ENCODE results near the gene TOLLIP. TPM values are rescaled to one million over a fixed set of nuclear protein-coding genes. Genes with fewer than 3 reads are reported as not detected.
"Not testable (repeated sequence)": the region's sequence is repeated elsewhere in the genome, so short reads cannot be mapped to it uniquely, and the experiment has no call there.

Gene TOLLIP
- total RNA-seq, 2 donors from 2014 or later = 32.9 to 34.1 TPM

- Mint-ChIP-seq H3K27me3 (ENCODE audit: low read depth) (no peaks in the 10 kb centered on the region), H3K27ac (no peak overlapping the region), H3K4me3 (no peak overlapping the region), H3K9me3 (no peaks in the 10 kb centered on the region), H3K36me3 (ENCODE audit: insufficient read depth in 2 of 2) (peaks cover 1 to 3% of the 10 kb centered on the region in 2 donors), H3K4me1 (ENCODE audit: low read depth) (no peaks in the 10 kb centered on the region)
- ATAC-seq (replicated peaks in 1 of 2) (no peak), DNase-seq (no peak)
Observed at GRCh38 chr11:1276041-1276790, 33.2 kb downstream of the TOLLIP start.

DNA sequence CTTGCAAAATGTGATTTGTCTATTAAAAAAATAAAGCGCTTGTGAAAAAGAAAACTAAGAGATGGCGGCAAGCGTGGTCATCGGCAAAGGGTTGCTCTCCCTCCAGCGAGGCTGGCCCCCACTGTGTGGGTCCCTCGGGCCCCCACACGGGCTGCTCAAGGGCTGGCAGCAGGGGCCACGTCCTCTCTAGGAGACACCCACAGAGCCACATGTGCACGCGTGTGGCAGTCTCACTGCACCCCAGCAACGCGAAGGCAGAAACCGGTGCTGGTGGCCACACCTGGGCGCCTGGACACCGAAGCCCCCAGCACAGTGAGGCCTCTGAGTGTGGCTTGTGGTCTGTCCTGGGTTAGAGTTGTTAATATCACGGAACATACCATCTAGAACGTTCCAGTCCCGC is 34.4 kb downstream of the TOLLIP start:
- DNase-seq = no peak
- no peak for ATAC-seq (replicated peaks in 1 of 2)
- Mint-ChIP-seq H3K27ac (no peak overlapping the region), H3K36me3 (ENCODE audit: insufficient read depth in 2 of 2) (peaks cover 1 to 2% of the 10 kb centered on the region in 2 donors), H3K4me1 (ENCODE audit: low read depth) (no peaks in the 10 kb centered on the region), H3K9me3 (no peaks in the 10 kb centered on the region), H3K27me3 (ENCODE audit: low read depth) (no peaks in the 10 kb centered on the region), H3K4me3 (no peak overlapping the region)

GRCh38 chr11:1274501-1274900 is 34.9 kb downstream of the TOLLIP start:
- peaks cover 1 to 2% of the 10 kb centered on the region in 2 donors for H3K36me3 Mint-ChIP-seq (ENCODE audit: insufficient read depth in 2 of 2)
- no peak overlapping the region for H3K27ac Mint-ChIP-seq
- H3K4me3 Mint-ChIP-seq = no peak overlapping the region
- DNase-seq = no peak
- no peaks in the 10 kb centered on the region for H3K27me3 Mint-ChIP-seq (ENCODE audit: low read depth)
- H3K4me1 Mint-ChIP-seq (ENCODE audit: low read depth) = no peaks in the 10 kb centered on the region
- no peaks in the 10 kb centered on the region for H3K9me3 Mint-ChIP-seq
- ATAC-seq (replicated peaks in 1 of 2) = no peak

DNA sequence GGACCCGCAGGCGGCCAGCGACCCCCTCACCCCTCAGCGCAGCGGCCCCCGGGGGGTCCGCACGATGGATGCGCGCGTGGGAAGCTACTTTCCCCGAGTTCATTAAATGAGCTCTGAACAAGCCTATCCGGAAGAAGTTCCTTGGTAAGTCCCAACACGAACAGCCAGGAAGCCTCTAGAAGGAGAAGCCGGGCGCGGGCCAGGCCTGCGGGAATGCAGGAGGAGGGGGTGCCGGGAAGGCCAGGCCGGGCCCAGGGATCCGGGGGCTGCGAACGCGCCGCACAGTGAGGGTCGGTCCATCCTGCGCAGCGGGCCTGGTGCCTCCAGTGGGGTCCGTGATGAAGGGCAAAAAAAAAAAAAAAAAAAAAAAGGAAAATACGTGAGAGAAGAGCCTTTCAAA is 36.9 kb downstream of the TOLLIP start:
- H3K4me3 Mint-ChIP-seq = no peak overlapping the region
- peaks cover 1 to 2% of the 10 kb centered on the region in 2 donors for H3K36me3 Mint-ChIP-seq (ENCODE audit: insufficient read depth in 2 of 2)
- no peaks in the 10 kb centered on the region for H3K9me3 Mint-ChIP-seq

DNA sequence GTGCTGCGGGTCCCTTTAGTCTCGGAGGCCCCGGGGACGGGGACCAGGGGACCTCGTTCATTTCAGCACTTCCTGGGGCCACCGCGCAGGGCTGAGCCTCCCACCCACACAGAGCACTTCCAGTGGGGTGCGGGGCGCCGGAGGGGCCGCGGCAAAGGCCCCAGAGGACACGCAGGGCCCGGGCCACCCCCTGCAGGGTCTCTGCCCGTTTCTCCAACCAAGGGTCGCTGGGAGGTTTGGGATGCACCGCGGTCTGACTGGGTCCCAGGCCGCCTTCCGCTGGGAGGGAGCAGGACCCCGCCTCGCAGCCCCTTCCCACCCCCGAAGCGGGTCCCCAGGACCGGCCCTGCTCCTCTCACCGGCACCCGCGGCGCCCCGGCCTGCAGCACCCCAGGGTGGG is 37.5 kb downstream of the TOLLIP start:
- Mint-ChIP-seq H3K4me3 (no peak overlapping the region), H3K36me3 (ENCODE audit: insufficient read depth in 2 of 2) (peaks cover 1 to 2% of the 10 kb centered on the region in 2 donors), H3K4me1 (ENCODE audit: low read depth) (no peaks in the 10 kb centered on the region), H3K9me3 (no peaks in the 10 kb centered on the region), H3K27ac (no peak overlapping the region), H3K27me3 (ENCODE audit: low read depth) (no peaks in the 10 kb centered on the region)
- ATAC-seq (replicated peaks in 1 of 2) (no peak), DNase-seq (no peak)

More for the DNA sequence above, 36.9 kb downstream of the TOLLIP start:
- no peak for DNase-seq
- ATAC-seq (replicated peaks in 1 of 2) = no peak
- no peaks in the 10 kb centered on the region for H3K27me3 Mint-ChIP-seq (ENCODE audit: low read depth)
- H3K4me1 Mint-ChIP-seq (ENCODE audit: low read depth) = no peaks in the 10 kb centered on the region
- H3K27ac Mint-ChIP-seq = no peak overlapping the region

- DNase-seq = no peak
- ATAC-seq (replicated peaks in 1 of 2) = no peak
- Mint-ChIP-seq H3K27me3 (ENCODE audit: low read depth) (no peaks in the 10 kb centered on the region), H3K4me1 (ENCODE audit: low read depth) (no peaks in the 10 kb centered on the region), H3K36me3 (ENCODE audit: insufficient read depth in 2 of 2) (peaks cover 3 to 5% of the 10 kb centered on the region in 2 donors), H3K9me3 (peaks cover 3 to 5% of the 10 kb centered on the region in 2 donors), H3K27ac (no peak overlapping the region), H3K4me3 (no peak overlapping the region)
Observed at GRCh38 chr11:1271406-1271805, 38.0 kb downstream of the TOLLIP start.

DNA sequence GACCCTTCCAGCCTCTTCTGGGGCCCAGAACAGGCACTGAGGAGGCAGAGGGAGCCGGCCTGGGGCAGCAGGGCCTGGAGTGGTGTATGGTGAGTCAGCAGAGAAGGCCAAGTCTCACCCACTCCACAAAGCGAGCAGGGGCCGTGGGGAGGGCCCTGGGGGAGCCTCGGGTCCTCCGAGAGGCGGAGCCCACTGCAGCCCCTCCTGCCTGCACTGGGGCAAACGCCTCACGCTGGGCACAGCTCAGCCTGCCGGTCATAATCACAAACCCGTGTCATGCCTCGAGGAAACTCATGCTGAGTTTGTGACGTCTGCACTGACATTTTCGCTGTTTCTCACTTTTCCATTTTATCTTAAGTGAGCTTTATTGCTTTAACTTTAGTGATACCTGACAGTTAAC is 38.4 kb downstream of the TOLLIP start:
- Mint-ChIP-seq H3K4me3 (no peak overlapping the region), H3K4me1 (ENCODE audit: low read depth) (no peaks in the 10 kb centered on the region)

DNA sequence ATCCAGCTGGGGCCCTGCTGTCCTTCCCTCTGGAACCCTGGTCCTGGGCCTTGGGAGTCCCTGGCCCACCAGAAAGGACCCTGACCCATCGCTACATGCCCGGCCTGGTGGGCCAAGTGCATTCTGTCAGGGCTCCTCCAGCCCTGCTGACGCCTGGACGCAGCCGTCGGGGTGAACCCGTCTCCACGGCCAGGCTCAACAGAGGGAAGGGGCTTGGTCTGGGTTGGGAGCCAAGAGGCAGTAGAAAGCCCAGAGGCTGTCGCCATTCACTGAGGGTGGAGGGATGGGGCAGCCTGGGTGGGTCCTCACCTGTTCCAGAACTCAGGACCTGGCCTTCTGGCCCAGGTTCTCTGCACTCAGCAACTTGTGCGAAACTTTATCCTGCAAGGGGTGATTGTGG is 39.0 kb downstream of the TOLLIP start:
- H3K4me3 Mint-ChIP-seq = no peak overlapping the region
- H3K4me1 Mint-ChIP-seq (ENCODE audit: low read depth) = no peaks in the 10 kb centered on the region
- DNase-seq (no peak), ATAC-seq (replicated peaks in 1 of 2) (no peak)
- H3K27ac Mint-ChIP-seq = no peak overlapping the region
- H3K36me3 Mint-ChIP-seq (ENCODE audit: insufficient read depth in 2 of 2) = peaks cover 3 to 7% of the 10 kb centered on the region in 2 donors
- no peaks in the 10 kb centered on the region for H3K27me3 Mint-ChIP-seq (ENCODE audit: low read depth)
- peaks cover 3 to 5% of the 10 kb centered on the region in 2 donors for H3K9me3 Mint-ChIP-seq

More for the DNA sequence above, 38.4 kb downstream of the TOLLIP start:
- peaks cover 3 to 5% of the 10 kb centered on the region in 2 donors for H3K9me3 Mint-ChIP-seq
- ATAC-seq (replicated peaks in 1 of 2) = no peak
- DNase-seq = no peak
- H3K27me3 Mint-ChIP-seq (ENCODE audit: low read depth) = no peaks in the 10 kb centered on the region
- peaks cover 3 to 6% of the 10 kb centered on the region in 2 donors for H3K36me3 Mint-ChIP-seq (ENCODE audit: insufficient read depth in 2 of 2)
- H3K27ac Mint-ChIP-seq = no peak overlapping the region

GRCh38 chr11:1269957-1270356 is 39.5 kb downstream of the TOLLIP start:
- Mint-ChIP-seq H3K27ac (no peak overlapping the region), H3K4me3 (no peak overlapping the region), H3K36me3 (ENCODE audit: insufficient read depth in 2 of 2) (peaks cover 4 to 11% of the 10 kb centered on the region in 2 donors), H3K9me3 (peaks cover 4 to 6% of the 10 kb centered on the region in 2 donors), H3K4me1 (ENCODE audit: low read depth) (no peaks in the 10 kb centered on the region), H3K27me3 (ENCODE audit: low read depth) (no peaks in the 10 kb centered on the region)
- DNase-seq (no peak), ATAC-seq (replicated peaks in 1 of 2) (no peak)

DNA sequence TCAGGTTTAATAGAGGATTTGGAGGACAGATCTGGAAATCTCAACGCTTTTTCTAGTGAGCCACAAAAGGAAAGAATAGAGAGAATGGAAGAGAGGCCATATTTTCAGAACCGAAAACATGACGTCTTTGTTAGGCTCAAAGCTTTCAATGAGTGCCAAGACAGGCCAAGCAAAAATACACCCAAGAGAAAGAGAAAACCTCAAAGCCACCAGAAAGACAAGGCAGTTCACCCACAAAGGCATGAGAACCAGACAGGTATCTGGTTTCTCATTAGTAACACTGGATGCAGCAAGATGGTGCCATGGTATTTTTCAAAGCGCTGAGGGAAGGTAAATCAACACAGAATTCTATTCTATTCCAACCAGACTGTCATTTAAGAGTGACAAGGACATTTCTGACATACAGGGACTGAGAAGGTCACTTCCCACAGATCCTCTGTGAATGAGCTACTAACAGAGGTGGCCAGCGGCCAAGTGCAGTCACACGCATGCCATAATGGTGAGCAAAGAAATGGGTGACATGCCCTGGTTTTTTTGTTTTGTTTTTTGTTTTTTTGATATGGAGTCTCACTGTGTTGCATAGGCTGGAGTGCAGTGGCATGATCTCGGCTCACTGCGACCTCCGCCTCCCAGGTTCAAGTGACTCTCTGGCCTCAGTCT is 41.9 kb downstream of the TOLLIP start:
- Mint-ChIP-seq H3K4me1 (ENCODE audit: low read depth) (peaks cover 7% of the 10 kb centered on the region), H3K27me3 (ENCODE audit: low read depth) (no peaks in the 10 kb centered on the region), H3K27ac (no peak overlapping the region), H3K4me3 (no peak overlapping the region), H3K9me3 (peaks cover 10 to 11% of the 10 kb centered on the region in 2 donors), H3K36me3 (ENCODE audit: insufficient read depth in 2 of 2) (peaks cover 11 to 18% of the 10 kb centered on the region in 2 donors)
- no peak for ATAC-seq (replicated peaks in 1 of 2)
- no peak for DNase-seq

DNA sequence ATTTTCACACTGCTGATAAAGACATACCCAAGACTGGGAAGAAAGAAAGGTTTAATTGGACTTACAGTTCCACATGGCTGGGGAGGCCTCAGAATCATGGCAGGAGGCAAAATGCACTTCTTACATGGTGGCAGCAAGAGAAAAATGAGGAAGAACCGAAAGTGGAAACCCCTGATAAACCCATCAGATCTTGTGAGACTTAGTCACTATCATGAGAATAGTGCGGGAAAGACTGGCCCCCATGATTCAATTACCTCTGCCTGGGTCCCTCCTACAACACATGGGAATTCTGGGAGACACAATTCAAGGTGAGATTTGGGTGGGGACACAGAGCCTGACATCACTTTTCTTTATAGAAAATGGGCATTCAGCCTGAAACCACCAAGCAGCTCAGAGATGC is 42.5 kb downstream of the TOLLIP start:
- not testable (repeated sequence) for H3K27me3 Mint-ChIP-seq (ENCODE audit: low read depth); H3K27ac Mint-ChIP-seq; ATAC-seq (replicated peaks in 1 of 2); DNase-seq; H3K4me3 Mint-ChIP-seq; H3K4me1 Mint-ChIP-seq (ENCODE audit: low read depth)
- H3K36me3 Mint-ChIP-seq (ENCODE audit: insufficient read depth in 2 of 2) = peaks cover 11 to 18% of the 10 kb centered on the region in 2 donors
- peaks cover 10 to 11% of the 10 kb centered on the region in 2 donors for H3K9me3 Mint-ChIP-seq

- H3K4me3 Mint-ChIP-seq; DNase-seq; H3K27ac Mint-ChIP-seq; ATAC-seq (replicated peaks in 1 of 2); H3K27me3 Mint-ChIP-seq (ENCODE audit: low read depth); H3K4me1 Mint-ChIP-seq (ENCODE audit: low read depth): not testable (repeated sequence)
- peaks cover 10 to 11% of the 10 kb centered on the region in 2 donors for H3K9me3 Mint-ChIP-seq
- peaks cover 11 to 18% of the 10 kb centered on the region in 2 donors for H3K36me3 Mint-ChIP-seq (ENCODE audit: insufficient read depth in 2 of 2)
Observed at GRCh38 chr11:1265480-1265879, 44.0 kb downstream of the TOLLIP start.

DNA sequence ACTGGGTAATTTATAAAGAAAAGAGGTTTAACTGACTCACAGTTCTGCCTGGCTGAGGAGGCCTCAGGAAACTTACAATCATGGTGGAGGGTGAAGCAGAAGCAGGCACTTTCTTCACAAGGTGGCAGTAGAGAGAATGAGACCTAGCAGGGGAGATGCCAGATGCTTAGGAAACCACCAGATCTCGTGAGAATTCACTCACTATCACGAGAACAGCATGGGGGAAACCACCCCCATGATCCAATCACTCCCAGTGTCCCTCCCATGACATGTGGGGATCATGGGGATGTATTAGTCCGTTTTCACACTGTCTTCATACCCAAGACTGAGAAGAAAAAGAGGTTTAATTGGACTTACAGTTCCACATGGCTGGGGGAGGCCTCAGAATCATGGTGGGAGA is 45.0 kb downstream of the TOLLIP start:
- Mint-ChIP-seq H3K4me3 (peak overlapping the region; percentile 9 to 12), H3K9me3 (peaks cover 10 to 11% of the 10 kb centered on the region in 2 donors), H3K36me3 (ENCODE audit: insufficient read depth in 2 of 2) (peaks cover 11 to 18% of the 10 kb centered on the region in 2 donors), H3K27ac (peak overlapping the region; percentile 1)
- peak; percentile 21 to 32 for ATAC-seq (replicated peaks in 1 of 2)
- not testable (repeated sequence) for H3K27me3 Mint-ChIP-seq (ENCODE audit: low read depth); H3K4me1 Mint-ChIP-seq (ENCODE audit: low read depth)
- peak; percentile 45 to 53 for DNase-seq
